ENCODE measurements around the gene DCANP1. TPM values are rescaled to one million over a fixed set of nuclear protein-coding genes. Genes with fewer than 3 reads are reported as not detected.

DCANP1 gene
- total RNA-seq, 1 donor from 2014 or later: not detected

DNA sequence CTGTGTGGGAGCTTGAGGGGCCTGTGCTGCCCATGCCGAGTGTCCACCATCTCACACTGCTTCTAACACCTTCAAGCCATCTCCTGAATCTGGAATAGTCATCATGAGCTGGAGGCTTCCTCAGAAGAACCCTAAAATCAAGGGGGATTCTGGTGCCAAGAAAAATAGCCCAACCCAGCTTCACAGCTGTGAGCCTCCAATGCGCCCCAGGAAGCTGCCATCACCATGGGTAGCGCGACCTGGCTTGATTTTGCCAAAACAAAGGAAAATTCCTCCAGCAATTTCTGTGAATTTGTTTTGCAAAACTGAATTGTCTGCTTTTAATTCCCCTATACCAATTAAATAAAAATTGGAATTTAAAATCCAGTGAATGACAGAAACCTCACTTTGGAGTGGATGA, 11.2 kb upstream of the DCANP1 start:
- TF ChIP-seq, protein P1, sequence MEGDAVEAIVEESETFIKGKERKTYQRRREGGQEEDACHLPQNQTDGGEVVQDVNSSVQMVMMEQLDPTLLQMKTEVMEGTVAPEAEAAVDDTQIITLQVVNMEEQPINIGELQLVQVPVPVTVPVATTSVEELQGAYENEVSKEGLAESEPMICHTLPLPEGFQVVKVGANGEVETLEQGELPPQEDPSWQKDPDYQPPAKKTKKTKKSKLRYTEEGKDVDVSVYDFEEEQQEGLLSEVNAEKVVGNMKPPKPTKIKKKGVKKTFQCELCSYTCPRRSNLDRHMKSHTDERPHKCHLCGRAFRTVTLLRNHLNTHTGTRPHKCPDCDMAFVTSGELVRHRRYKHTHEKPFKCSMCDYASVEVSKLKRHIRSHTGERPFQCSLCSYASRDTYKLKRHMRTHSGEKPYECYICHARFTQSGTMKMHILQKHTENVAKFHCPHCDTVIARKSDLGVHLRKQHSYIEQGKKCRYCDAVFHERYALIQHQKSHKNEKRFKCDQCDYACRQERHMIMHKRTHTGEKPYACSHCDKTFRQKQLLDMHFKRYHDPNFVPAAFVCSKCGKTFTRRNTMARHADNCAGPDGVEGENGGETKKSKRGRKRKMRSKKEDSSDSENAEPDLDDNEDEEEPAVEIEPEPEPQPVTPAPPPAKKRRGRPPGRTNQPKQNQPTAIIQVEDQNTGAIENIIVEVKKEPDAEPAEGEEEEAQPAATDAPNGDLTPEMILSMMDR (IDR thresholded peaks at IDR 0.05): no peak
- DNase-seq (no peak), ATAC-seq (no peak)
- Histone ChIP-seq H3K36me3 (no peaks in the 10 kb centered on the region), H3K27ac (no peak overlapping the region), H3K4me1 (peaks cover 29% of the 10 kb centered on the region), H3K9me3 (no peaks in the 10 kb centered on the region), H3K4me3 (no peak overlapping the region), H3K27me3 (no peaks in the 10 kb centered on the region)
- intact Hi-C loops (cut with DNase I): no loop called here

DNA sequence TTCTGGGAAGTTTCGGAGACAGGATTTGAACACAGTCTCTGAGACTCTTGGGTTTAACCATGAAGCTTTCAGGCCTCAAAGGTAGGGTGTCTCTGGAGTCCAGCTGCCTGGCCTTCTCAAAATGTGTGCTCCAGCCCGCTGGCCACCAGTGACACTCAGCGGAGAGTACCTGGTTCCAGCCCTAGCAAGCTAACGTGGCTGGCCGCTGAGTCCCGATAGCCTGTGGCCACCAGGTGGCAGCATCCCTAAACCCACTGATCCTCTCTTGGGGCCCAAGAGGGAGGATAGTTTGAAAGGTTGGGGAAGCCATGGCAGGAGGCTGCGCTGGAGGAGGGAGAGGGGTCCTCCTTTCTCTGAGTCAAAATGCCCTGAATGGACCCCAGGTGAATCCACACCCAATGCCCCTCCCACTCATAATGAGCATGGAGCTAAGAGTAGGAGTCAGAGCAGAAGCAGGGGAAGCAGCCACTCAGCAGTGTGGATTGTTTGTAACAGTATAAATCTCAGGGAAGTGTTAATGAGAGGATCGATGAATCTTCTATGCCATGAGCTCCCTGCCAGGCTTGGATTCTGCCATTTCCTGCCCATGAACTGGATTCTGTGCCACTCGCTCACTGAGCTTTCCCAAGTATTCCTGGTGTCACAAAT, 10.4 kb upstream of the DCANP1 start:
- ATAC-seq: peak; percentile 71
- TF ChIP-seq, protein P1 (IDR thresholded peaks at IDR 0.05): peak; percentile 79

DNA sequence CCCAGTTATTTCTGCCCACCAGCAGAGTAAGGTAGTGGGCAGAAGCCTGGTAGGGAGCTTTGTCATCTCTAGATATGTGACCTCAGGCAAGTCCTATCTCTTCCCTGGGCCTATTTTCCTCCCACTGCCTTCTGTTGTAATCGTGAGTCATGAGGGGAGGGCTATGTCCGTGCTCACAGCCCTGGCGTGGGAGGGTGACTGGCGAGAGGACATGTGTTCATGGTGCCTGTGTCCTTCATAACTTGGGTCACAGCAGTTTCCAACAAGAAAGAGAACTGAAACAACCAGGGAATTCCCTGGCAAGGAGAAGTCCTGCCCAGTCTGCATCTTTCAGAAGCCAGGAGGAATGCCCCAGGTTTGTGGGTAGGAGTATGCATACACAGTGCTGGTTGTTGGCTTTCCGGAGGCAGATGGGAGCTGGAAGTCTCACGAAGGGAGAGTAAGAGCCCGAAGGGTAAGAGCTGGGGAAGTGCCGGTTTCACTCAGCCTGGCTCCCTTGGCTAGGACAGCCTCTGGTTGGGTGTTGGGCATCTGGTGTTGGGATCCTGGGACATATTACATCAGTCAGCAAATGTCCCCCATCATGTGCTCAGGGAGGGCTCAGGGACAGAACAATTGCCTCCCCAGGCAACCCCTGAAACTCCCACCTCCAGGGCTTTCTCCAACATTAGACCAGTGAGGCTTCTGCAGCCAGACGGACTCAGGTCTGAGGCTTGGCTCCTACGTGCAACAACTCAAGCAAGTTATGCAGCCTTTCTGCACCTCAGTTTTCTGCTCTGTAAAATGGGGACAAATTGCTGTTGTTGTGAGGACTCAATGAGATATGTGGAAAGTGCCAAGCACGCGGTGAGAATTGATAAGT, 9.3 kb upstream of the DCANP1 start:
- intact Hi-C loops (cut with DNase I): no loop called here
- no peaks in the 10 kb centered on the region for H3K36me3 ChIP-seq
- DNase-seq: peak; percentile 89
- H3K9me3 ChIP-seq: no peaks in the 10 kb centered on the region
- peaks cover 26% of the 10 kb centered on the region for H3K4me1 ChIP-seq
- TF ChIP-seq, protein P1 (IDR thresholded peaks at IDR 0.05): no peak
- H3K27ac ChIP-seq: no peak overlapping the region
- ATAC-seq: peak; percentile 84
- no peaks in the 10 kb centered on the region for H3K27me3 ChIP-seq
- H3K4me3 ChIP-seq: no peak overlapping the region

More for the DNA sequence above, 10.4 kb upstream of the DCANP1 start:
- peaks cover 29% of the 10 kb centered on the region for H3K4me1 ChIP-seq
- no peaks in the 10 kb centered on the region for H3K36me3 ChIP-seq
- intact Hi-C loops (cut with DNase I): no loop called here
- DNase-seq: peak; percentile 84
- no peaks in the 10 kb centered on the region for H3K27me3 ChIP-seq
- H3K4me3 ChIP-seq: no peak overlapping the region
- H3K27ac ChIP-seq: no peak overlapping the region
- no peaks in the 10 kb centered on the region for H3K9me3 ChIP-seq

DNA sequence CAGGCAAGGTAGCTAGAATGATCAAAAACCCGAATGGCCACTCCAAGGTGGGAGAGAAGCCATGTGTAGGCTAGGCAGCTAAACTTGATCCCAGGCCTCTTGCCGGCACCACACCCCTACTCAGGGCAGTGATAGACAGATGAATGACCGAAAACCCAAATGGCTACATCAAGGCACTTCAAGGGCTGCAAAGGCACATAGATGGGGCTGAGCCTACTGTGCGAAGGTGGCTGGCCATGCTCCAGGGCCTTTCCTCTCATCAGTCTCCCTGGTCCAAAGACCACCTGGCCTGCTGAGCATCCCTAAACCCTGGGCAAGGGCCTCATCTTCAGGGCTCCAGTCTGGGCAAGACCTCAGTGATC, 8.7 kb upstream of the DCANP1 start:
- H3K9me3 ChIP-seq: no peaks in the 10 kb centered on the region
- H3K27ac ChIP-seq: no peak overlapping the region
- H3K4me1 ChIP-seq: peaks cover 26% of the 10 kb centered on the region
- no peaks in the 10 kb centered on the region for H3K36me3 ChIP-seq
- TF ChIP-seq, protein P1 (IDR thresholded peaks at IDR 0.05): no peak
- no peaks in the 10 kb centered on the region for H3K27me3 ChIP-seq
- intact Hi-C loops (cut with DNase I): no loop called here
- no peak overlapping the region for H3K4me3 ChIP-seq
- peak; percentile 66 for DNase-seq
- no peak for ATAC-seq

DNA sequence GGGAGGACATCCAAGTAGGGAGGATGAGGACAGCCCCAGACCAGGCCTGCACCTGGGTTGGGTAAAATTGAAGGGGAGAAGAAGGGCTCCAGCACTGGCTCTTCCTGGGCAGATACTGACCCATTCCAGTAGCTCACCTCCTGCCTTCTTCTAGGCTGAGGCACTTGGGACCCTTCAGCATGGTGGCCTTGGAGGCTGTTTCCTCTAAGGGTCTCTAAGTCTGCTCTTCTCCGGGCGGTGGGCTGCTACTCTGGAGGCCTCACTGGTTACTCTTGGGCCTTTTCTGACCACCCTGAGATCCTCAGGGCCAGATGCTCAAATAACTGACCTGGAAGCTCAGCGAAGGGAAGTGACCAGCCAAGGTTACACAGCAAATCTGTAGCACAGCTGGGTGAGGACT, 7.8 kb upstream of the DCANP1 start:
- Histone ChIP-seq H3K4me1 (peaks cover 26% of the 10 kb centered on the region), H3K27me3 (no peaks in the 10 kb centered on the region), H3K36me3 (no peaks in the 10 kb centered on the region), H3K9me3 (no peaks in the 10 kb centered on the region), H3K27ac (no peak overlapping the region), H3K4me3 (no peak overlapping the region)
- intact Hi-C loops (cut with DNase I): no loop called here
- DNase-seq (no peak), ATAC-seq (no peak)
- TF ChIP-seq, protein P1 (IDR thresholded peaks at IDR 0.05): no peak

Measured in upper lobe of right lung (tissue), 1 donor.